NOMO-1 treated with DMSO at 0.1 percent for 48 hours (cell line): ENCODE data around the gene OSER1.
"Not testable (repeated sequence)": the region's sequence is repeated elsewhere in the genome, so short reads cannot be mapped to it uniquely, and the experiment has no call there.

Source experiments
- DNase-seq: peaks from one replicate; lab custom pipeline; 2025; ENCODE audit not compliant: unreplicated experiment; lab: John Stamatoyannopoulos, UW

Gene OSER1

DNA sequence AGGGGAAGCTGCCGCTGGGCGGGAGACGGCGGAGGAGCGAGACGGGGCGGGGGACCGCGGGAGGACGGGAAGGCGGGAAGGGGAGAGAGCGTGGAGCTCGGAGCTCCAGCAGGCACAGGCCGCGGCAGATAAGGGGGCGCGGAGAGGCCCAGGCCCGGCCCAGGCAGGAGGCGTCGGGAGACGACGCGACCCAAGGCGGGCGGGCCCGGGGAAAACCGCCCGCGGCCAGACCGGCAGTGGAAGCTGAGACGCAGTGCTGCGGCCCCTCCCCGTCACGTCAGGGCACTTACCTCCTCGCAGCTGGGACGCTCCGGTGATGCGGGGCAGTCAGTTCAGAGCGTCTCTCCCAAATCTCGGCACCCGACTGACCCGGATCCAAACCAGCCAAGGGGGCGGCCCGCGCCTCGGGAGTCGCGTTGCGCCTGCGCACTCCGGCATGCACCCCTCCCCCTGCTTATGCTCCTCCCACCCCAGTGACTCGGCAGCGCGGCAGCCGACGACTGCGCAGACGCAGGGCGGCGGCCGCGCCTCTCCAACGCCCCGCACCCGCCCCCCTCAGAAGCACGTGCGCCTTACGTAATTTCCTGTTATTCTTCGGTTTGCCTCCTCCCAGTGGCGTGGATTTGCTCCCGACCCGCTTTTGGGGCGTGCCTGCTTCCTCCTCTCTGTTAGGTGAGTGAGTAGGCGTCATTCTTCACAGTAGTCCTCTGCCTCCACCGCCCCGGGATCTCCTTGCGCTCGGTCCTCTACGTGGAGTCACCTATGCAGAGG, at the start of gene OSER1:
Gene OSER1 (minus strand): TSS at position 366 of the 771 bp plus-strand sequence. CDS start 3,814 bp downstream, outside the sequence.
- peak; percentile 97 for DNase-seq

DNA sequence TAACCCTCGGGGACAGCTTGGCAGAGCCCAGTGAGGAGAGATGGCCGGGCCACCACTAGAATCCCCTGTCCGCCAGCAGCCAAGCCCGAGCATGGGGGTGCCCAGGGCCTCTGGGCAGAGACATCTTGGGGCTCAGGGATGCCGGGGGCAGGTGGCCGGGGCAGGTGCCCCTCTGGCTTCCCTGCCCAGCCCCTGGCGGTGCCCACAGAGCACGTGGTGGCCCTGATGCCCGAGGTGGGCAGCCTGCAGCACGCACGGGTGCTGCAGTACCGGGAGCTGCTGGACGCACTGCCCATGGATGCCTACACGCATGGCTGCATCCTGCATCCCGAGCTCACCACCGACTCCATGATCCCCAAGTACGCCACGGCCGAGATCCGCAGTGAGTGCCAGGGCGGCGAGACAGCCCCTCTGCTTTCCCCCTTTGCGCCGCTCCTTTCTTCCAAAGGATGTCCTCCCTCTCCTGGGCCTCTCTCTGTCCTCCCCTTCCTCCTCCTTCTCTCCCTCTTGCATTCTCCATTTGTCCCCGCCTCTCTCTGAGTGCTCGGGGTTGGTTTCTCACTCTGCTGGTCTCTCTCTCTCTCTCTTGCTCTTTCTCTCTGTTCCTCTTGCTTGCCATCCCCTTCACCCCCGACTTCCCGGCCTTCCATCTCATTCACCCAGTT, 47.8 kb upstream of the OSER1 start:
- DNase-seq = no peak

DNA sequence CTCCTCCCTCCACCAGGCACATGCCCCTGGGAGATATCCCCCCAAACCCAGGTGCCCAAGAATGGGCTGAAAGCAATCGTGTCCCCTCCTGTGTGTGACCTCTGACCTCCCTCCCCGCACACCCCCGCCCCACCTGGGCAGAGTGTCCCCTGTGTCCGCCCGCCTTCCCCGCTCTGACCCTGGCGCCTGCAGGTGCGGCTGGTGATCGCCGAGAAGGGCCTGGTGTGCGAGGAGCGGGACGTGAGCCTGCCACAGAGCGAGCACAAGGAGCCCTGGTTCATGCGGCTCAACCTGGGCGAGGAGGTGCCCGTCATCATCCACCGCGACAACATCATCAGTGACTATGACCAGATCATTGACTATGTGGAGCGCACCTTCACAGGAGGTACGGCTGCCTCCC, 46.4 kb upstream of the OSER1 start:
- DNase-seq = no peak

DNA sequence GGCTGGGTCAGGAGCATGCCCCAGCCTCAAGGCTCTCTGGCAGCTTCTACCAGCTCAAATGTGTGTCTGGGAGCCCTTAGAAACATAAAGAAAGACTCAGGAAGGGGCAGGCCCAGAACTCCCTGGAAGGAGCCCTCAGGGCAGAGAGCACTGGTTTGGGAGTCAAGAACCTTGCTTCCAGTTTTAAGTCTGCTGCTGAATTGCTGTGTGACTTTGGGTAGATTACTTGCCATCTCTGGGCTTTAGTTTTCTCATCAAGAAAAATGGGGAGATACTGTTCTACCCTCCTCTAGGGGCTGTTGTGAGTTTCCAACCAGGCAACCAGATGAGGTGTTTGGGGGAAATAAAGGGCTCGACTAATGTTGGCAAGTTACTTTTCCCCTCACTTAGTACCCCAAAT, 45.4 kb upstream of the OSER1 start:
- no peak for DNase-seq

DNA sequence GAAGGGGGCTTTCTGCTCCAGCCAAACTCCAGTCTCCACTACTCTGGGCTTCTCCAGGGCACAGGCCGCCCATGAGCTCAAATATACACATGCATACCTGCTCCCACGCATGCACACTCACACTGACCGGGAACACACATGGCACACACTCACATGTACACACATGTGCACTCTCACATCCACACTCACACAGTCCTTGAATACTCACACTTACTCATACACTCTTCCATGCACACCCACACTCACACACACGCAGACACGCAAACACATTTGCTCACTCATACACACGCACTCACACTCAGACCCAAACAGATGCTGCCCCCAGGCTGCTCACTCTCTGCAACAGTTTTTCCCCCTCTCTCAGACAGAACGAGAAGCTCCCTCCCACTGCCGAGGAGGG, 43.5 kb upstream of the OSER1 start:
- DNase-seq = no peak

DNA sequence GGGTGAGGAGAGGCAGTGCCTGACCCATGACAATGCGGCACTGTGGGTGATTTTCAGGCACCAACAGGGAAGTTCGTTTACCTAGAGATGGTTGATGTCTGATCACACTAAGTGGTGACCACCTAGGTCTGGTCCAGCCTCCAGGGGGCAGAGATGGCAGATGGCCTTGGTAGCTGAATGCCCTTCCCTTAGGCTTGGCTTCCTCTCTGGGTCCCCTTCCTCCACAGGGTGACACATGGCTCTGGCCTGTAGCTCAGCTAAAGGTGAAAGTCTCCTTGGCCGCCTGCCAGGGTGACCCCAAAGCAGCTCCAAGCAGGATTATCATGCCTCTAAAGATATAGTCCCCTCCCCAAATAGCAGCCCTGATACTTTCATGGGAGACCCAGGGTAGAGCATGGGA, 43.0 kb upstream of the OSER1 start:
- no peak for DNase-seq

DNA sequence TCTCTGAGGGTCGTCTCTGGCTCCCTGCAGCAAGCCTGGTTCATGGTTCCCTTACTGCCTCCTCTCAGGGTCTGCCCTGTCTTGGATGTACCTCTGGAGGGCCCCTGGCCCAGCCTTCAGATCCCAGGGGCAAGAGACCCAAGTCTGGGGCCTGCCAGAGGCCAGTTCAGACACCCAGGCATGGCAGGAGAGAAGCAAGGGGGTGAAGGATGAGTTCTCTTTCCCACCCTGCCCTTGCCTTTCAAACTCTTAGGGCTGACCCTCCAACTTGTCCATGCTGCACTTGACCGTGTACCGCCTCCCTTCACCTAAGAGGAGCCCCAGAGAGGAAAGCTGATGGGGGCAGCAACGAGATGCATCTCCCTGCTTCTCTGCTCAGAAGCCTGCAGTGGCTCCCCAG, 40.7 kb upstream of the OSER1 start:
- DNase-seq = no peak

DNA sequence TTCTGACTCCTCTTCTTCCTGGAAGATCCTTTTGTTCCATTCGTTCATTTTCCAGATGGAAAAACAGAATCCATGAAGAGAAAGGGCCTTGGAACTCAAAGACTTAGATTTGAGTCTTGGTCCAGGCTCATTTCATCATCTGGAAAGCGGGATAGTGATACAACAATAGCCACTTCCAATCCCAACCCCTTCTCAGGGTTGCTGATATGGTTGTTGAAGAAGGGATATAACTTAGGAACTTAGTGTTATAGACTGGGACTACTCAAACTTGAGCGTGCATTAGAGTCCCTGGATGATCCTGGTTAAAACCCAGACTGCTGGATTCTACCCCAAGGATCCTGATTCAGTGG, 37.8 kb upstream of the OSER1 start:
- no peak for DNase-seq

DNA sequence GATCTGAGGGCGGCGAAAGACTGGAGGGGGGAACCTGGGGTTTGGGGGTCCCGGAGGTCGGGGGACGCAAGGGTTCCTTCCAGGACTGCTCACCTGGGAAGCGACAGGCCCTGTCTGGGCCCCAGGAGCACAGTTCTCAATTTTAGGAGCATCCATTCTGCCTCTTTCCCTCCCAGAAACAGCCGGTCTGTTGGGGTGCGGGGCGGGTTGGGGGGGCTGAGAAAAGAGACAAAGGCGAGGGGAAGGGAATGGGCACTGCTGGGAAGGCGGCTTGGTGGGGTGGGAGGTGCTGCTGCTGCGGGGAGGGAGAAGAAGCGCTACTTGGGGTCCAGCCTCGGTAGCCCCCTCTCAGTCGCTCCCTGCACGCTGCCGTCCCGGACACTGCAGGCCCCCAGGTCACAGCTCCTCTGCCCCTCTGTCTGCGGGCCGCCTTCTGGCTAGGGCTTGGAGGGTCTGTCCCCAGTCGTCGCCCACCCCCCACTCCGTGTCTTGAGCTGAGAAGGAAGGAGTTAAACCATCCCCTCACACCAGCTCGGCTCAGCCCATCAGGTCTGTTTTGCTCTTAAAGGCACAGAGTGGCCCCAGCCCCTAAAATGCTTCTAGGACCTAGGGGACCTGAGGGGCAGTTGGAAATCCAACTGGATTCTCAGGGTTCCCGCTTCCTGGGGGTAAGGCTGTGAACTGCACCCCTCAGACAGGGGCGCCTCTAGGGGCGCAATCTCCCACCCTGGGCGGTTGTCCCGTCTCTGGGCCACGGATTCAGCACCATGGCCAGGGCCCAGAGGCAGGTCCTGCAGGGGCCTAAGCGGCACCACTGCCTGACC, 37.2 kb upstream of the OSER1 start:
- peak; percentile 21 for DNase-seq

DNA sequence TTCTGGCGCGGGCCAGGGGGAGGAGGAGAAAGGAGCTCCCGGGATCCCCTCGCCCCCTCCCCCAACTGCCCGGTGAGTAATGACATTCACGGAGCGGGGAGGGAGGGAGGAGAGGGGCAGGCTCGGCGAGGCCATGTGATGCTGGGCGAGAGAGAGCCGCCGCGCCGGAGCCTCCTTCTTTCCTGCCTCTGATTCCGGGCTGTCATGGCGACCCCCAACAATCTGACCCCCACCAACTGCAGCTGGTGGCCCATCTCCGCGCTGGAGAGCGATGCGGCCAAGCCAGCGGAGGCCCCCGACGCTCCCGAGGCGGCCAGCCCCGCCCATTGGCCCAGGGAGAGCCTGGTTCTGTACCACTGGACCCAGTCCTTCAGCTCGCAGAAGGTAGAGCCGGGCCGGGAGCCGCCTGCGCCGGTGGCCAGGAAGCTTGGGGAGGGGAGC, 36.6 kb upstream of the OSER1 start, which contains the start of gene GDAP1L1:
Gene GDAP1L1 (plus strand): TSS at position 178 of the 441 bp plus-strand sequence. CDS start 27 bp downstream, at position 205.
- no peak for DNase-seq

DNA sequence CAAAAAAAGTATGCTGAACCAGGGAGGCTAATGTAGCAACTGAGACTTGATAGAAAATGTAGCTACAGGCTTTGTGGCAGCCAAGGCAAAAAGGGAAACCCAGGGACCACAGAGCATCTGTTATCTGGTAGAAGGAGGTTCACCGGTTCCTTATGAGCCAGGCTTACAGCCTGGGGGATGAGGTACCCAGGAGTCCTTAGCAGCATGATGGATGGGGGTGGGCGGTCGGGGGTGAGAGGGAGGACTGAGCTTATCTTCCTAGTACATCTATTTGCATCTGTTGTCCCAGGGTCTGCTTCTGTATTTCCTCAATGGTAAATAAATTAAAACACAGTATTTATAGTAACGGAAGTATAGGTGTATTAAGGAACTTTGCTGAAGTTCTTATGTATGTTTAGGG, 35.4 kb upstream of the OSER1 start:
- DNase-seq = no peak

DNA sequence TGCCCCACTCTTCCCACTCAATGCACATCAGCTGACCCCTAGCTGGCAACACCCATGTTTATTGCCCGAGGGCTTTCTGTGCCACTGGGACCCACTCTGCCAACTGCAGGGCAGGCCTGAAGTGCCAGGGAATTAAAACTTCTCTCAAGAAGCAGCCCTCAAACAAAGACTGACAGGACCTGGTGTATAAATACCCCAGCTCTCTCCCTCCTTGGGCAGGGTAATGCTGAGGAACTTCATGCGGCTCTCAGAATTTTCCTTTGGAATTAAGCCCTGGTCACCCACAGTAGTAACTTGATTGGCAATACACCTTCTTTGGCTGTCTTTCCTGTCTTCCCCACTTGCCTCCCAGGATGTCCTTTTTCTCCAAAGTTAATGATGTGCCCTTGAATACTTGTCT, 31.2 kb upstream of the OSER1 start:
- DNase-seq = no peak

DNA sequence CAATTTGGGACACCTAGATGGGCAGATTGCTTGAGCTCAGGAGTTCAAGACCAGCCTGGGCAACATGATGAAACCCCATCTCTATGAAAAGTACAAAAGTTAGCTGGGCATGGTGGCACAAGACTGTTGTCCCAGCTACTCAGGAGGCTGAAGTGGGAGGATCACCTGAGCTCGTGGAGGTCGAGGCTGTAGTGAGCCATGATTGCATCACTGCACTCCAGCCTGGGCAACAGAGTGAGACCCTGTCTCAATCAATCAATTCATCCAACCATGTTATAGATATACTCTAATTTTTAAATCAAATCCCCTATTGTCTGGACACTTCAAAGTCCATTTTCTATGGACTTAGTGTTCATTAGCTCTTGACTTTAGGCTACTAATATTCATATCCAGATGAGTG, 26.3 kb upstream of the OSER1 start:
- DNase-seq = not testable (repeated sequence)

DNA sequence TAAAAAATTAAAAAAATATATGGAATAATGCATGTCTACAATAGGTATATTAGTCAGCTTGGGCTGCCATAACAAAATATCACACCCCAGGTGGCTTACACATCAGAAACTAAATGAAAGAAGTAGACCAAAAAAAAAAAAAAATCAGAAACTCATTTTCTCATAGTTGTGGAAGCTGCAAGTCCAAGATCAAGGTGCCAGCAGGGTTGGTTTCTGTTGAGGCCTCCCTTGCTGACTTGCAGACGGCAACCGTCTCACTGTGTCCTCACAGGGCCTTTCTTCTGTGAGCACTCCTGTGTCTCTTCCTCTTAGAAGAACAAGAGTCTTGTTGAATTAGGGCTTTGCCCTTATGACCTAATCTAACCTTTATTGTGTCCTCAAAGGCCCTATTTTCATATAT, 25.1 kb upstream of the OSER1 start:
- no peak for DNase-seq

DNA sequence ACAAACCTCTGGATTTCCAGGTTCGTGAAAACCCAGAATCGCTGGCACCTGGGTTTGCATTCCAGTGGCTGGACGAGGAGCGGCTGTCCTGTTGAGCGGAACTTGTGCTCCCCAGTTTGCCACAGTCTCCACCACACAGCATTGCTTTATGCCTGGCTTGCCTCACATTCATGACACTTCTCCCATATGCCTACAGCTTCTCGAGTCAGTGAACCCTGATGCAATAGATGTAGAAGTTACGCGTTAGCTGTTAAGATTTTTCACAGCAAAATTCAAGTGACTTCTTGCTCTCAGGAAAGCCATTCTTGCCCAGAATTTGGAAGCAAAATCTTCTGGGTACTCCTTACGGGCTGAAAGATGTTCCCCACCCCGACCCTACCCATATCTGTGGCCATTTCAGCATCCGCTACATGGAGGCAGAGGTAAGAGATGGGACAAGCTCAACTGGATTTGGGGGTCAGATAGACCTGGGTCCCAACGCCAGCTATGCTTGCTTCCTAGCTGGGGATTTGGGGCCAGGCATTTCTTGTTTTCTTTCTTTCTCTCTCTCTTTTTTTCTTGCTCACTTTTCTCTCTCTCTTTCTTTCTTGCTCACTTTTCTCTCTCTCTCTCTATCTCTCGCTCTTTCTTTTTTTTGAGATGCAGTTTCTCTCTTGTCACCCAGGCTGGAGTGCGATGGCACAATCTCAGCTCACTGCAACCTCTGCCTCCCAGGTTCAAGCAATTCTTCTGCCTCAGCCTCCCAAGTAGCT, 24.2 kb upstream of the OSER1 start:
- no peak for DNase-seq

DNA sequence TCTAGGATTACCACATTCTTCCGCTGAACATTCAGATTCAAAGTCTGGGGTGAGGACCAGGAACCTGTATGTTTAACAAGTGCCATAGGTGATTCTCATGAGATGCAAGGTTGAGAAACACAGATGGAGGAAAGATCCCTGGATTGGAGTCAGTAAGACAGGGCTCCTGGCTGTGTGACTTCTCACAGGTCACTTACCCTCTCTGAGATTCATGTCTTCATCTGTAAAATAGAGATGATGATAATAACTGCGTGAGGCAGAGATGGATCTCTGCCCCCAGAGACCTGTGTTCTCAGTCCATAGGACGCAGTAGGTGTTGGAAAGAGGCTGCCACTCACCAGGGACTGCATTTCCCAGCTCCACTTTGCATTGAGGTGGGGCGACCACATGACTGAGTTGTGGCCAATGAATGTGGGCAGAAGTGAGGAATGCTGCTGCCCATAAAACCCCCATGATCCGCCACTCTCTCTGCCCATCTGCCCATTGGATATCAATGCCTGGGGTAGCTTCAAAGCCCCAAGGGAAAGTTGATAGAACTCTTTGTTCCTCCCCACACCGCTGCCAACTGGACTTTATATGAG, 23.0 kb upstream of the OSER1 start:
- no peak for DNase-seq

DNA sequence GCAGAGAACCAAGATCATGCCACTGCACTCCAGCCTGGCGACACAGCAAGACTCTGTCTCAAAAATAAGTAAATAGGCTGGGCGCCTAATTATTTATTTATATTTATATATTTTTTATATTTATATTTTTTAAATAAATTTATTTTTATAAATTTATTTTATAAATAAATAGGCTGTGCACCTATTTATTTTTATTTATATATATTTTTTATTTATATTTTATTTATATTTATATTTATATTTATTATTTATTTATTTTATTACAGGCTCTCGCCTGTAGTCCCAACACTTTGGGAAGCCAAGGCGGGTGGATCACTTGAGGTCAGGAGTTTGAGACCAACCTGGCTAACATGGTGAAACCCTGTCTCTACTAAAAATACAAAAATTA, 21.9 kb upstream of the OSER1 start:
- not testable (repeated sequence) for DNase-seq

DNA sequence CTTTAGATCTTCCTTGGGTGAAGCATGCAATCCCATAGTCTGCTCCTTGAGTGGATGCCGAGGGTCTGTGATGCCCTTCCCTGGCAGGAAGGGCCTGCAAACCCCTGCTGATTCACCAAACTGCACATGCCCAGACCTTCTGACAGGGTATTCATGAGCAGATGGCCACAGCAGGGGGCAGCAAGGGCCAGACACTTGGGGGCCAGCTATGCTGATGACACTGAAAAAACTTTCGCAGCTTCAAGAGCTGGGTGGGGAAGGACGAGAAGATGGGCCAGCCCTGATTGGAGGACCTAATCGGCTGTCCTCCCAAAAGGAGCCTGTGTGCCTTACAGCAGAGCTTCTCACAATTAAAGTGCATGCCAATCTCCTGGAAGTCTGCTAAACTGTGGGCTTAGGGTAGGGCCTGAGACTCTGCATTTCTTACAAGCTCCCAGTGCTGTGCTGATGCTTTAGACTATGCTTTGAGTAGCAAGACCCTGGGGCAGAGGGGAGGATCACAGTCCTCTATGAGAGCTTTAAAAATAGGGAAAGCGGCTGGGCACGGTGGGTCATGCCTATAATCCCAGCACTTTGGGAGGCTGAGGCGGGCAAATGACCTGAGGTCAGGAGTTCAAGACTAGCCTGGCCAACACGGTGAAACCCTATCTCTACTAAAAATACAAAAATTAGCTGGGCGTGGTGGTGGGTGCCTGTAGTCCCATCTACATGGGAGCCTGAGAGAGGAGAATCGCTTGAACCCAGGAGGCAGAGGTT, 21.3 kb upstream of the OSER1 start:
- DNase-seq = no peak

DNA sequence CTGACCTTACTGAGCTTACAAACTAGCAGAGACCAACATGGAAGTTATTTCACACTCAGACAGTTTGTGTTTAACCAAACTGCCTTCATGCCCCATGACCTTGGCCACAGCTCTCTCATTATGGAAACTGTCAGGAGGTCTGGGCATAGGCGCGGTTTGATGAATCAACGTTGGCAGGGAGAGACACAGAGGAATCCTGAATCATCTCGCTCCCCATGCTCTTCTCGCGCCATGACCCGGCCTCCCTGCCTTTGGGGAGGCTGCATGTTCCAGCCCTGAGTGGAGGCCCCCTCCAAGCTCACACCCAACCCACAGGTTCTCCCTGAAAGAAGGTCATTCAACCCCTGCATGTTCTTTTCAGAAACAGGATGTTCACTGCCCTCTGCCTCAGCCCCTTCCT, 20.6 kb upstream of the OSER1 start:
- DNase-seq = no peak
